K562 (cell line): ENCODE results near the gene KBTBD3. TPM values are rescaled to one million over a fixed set of nuclear protein-coding genes. Genes with fewer than 3 reads are reported as not detected.

Source experiments
- BACH1 ChIP-seq: fragments of 200-800 bp; sonication (Bioruptor generic); IDR thresholded peaks from 2 replicates; pipeline ENCODE4 v1.6.1; 2016; ENCODE audit warnings: missing genetic modification characterization, missing compliant biosample characterization
- CHD4 ChIP-seq: fragments of 200-600 bp; sonication (generic); IDR thresholded peaks from 3 replicates; pipeline ENCODE4 v1.6.1; 2012; ENCODE audit warnings: low read depth, mild to moderate bottlenecking, mixed read lengths, low read length, inconsistent platforms; ENCODE audit not compliant: insufficient read depth, insufficient replicate concordance, poor library complexity, severe bottlenecking
- CXXC5 ChIP-seq: fragments of 250-450 bp; sonication (Bioruptor Pico); IDR thresholded peaks from 2 replicates; pipeline ENCODE4 v1.8.0; 2022; ENCODE audit warnings: inconsistent platforms, mild to moderate bottlenecking, moderate library complexity
- EGR1 ChIP-seq: fragments of 450-650 bp; conservative IDR thresholded peaks from 2 replicates; pipeline ENCODE4 v1.6.1; 2017; ENCODE audit warnings: mild to moderate bottlenecking
- FOXK2 ChIP-seq, 2 experiments: fragments of 450-650 bp; IDR thresholded peaks in 1 of 2; conservative IDR thresholded peaks in 1 of 2; 2 replicates each; pipeline ENCODE4 v1.6.1; 2016; ENCODE audit warnings: low read depth in 2 of 2, mild to moderate bottlenecking in 1 of 2
- FOXP1 ChIP-seq: sonication (generic); formaldehyde crosslinking; IDR thresholded peaks from 2 replicates; pipeline ENCODE4 v1.8.0; 2022; ENCODE audit warnings: mild to moderate bottlenecking, missing genetic modification reagents
- HLTF ChIP-seq: fragments of 450-650 bp; IDR thresholded peaks from 2 replicates; pipeline ENCODE4 v1.6.1; 2016
- HNRNPUL1 ChIP-seq: fragments of 200-400 bp; formaldehyde crosslinking; IDR thresholded peaks from 2 replicates; pipeline ENCODE4 v1.6.1; 2017; ENCODE audit warnings: low read length
- KAT7 ChIP-seq: sonication (generic); formaldehyde crosslinking; IDR thresholded peaks from 2 replicates; pipeline ENCODE4 v1.8.0; 2022; ENCODE audit warnings: missing genetic modification reagents, mild to moderate bottlenecking, borderline replicate concordance
- LCOR ChIP-seq: sonication (generic); formaldehyde crosslinking; IDR thresholded peaks from 2 replicates; pipeline ENCODE4 v1.8.0; 2022; ENCODE audit warnings: mild to moderate bottlenecking, missing genetic modification reagents
- MECOM ChIP-seq: fragments of 250-450 bp; sonication (Bioruptor Pico); IDR thresholded peaks from 2 replicates; pipeline ENCODE4 v1.8.0; 2022; ENCODE audit warnings: inconsistent platforms
- NCOA6 ChIP-seq: fragments of 450-650 bp; IDR thresholded peaks from 2 replicates; pipeline ENCODE4 v1.6.1; 2017; ENCODE audit warnings: mild to moderate bottlenecking
- SIN3B ChIP-seq: fragments of 450-650 bp; IDR thresholded peaks from 2 replicates; pipeline ENCODE4 v1.6.1; 2017; ENCODE audit warnings: low read depth, mild to moderate bottlenecking, moderate library complexity
- SRSF7 ChIP-seq: fragments of 200-400 bp; formaldehyde crosslinking; optimal IDR thresholded peaks from 2 replicates; pipeline ENCODE3; 2017; ENCODE audit warnings: mild to moderate bottlenecking, low read depth, low read length
- STAT5A ChIP-seq: IDR thresholded peaks from 2 replicates; pipeline ENCODE4 v1.6.1; 2012; ENCODE audit warnings: low read length, inconsistent platforms, borderline replicate concordance
- STAT5B ChIP-seq: fragments of 250-450 bp; sonication (Bioruptor Pico); IDR thresholded peaks from 2 replicates; pipeline ENCODE4 v1.8.0; 2021; ENCODE audit warnings: mild to moderate bottlenecking, inconsistent platforms
- TAL1 ChIP-seq: fragments of 450-650 bp; IDR thresholded peaks from 2 replicates; pipeline ENCODE4 v1.6.1; 2016; ENCODE audit warnings: mild to moderate bottlenecking
- TCF7L2 ChIP-seq: fragments of 150-350 bp; IDR thresholded peaks from 2 replicates; pipeline ENCODE4 v1.6.1; 2016; ENCODE audit warnings: low read depth, mild to moderate bottlenecking, low read length, moderate library complexity
- WHSC1 ChIP-seq: IDR thresholded peaks from one replicate; pipeline ENCODE4 v1.6.1; 2012; ENCODE audit warnings: low read length, control low read depth, inconsistent platforms
- ZNF57 ChIP-seq: fragments of 450-650 bp; formaldehyde crosslinking; IDR thresholded peaks from 2 replicates; pipeline ENCODE4 v1.4.0; 2020; ENCODE audit warnings: mild to moderate bottlenecking, moderate library complexity
- polyA plus RNA-seq, 8 experiments: library from polyadenylated mRNA; depleted of rRNA in 4 of 8; stranded (reverse) in 5 of 8; unstranded in 3 of 8; fragments of >200 nt; fragmentation: Nextera tagmentation in 2 of 8; fragmentation: Illumina TruSeq in 1 of 8; extraction: Ambion mirVana in 2 of 8; extraction: Trizol in 1 of 8; gene quantifications; 2 replicates each; pipeline versions ENCODE4 v1.2.1 to v1.2.3, GENCODE V29; 2011 to 2014; ENCODE audit warnings: inconsistent platforms in 1 of 8, missing spikeins in 1 of 8
- total RNA-seq, 7 experiments: library from RNA; depleted of rRNA in 6 of 7; stranded (reverse); fragments of >200 nt in 6 of 7; fragmentation: Illumina TruSeq in 2 of 7; extraction: Trizol in 2 of 7; gene quantifications; 2 replicates each; pipeline versions ENCODE4 v1.2.1 to v1.2.3, GENCODE V29; 2011 to 2021; ENCODE audit warnings: low replicate concordance in 1 of 7
- TF ChIP-seq, protein P1 (sequence below), 2 experiments: fragments of 250-450 bp in 1 of 2; fragments of 450-650 bp in 1 of 2; sonication (Bioruptor Pico) in 1 of 2; IDR thresholded peaks; 2 replicates each; pipeline versions ENCODE4 v1.6.1 to v1.8.0; 2016 to 2021; ENCODE audit warnings: mild to moderate bottlenecking in 2 of 2, moderate library complexity in 2 of 2, missing compliant biosample characterization in 1 of 2, missing genetic modification characterization in 1 of 2
- TF ChIP-seq, protein P2 (sequence below): sonication (generic); formaldehyde crosslinking; IDR thresholded peaks from 2 replicates; pipeline ENCODE4 v1.8.1; 2023; ENCODE audit warnings: mild to moderate bottlenecking, missing genetic modification reagents
- TF ChIP-seq, protein P3 (sequence below): fragments of 450-650 bp; IDR thresholded peaks from 2 replicates; pipeline ENCODE4 v1.6.1; 2016; ENCODE audit warnings: mild to moderate bottlenecking

The KBTBD3 gene
- total and polyA plus RNA-seq, 9 of the 15 experiments (the other 6 are each of a cell fraction or from before 2014, with no cell fraction given) = 4.2 to 31.2 (median 6.4) TPM

DNA sequence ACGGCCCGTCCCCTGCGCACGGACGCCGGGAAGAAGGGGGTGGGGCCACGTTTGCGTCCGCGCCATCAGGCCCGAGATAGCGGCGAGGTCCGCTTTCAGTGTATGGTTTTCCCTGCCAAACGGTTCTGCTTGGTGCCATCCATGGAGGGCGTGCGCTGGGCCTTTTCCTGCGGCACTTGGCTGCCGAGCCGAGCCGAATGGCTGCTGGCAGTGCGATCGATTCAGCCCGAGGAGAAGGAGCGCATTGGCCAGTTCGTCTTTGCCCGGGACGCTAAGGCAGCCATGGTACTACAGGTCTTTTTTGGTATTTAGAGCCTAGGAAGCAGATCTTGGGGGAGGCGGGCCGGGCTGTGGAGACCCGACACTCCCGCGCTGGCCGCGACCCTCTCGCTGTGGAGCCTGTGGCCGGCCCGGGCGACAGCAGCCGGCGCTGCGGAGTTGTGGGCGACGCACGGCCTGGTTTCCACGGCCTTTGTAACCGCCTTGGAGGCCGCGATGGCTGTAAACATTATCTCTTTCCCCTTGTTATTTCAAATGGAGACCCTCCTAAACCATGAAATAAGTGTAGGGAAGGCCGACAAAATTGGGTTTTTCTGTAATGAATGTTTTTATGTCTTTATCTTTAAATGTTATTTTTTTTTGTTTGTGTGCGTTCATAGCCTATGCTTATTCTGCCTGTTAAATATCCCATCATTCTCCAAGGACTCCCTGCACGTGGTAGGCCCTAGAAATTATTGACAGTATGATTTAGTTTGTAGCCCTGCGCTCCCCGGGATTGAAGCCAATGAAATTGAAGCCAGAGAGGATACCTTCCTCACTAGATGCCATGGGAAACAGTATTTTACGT is 685 bp upstream of the KBTBD3 start, which contains the start of gene AASDHPPT (continued):
- TF ChIP-seq SRSF7 = no peak
- TF ChIP-seq HLTF = no peak
- TF ChIP-seq, protein P1, sequence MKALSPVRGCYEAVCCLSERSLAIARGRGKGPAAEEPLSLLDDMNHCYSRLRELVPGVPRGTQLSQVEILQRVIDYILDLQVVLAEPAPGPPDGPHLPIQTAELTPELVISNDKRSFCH (CRISPR knock-in tag; IDR thresholded peaks at IDR 0.05) = no peak
- TF ChIP-seq, protein P1 (tag; IDR thresholded peaks at IDR 0.05) = 0 out of 2 replicates have a peak, but pooled peaks have one; percentile 26
- peak; percentile 67; the same call in 1 of the 2 replicates for TF ChIP-seq FOXP1 (CRISPR knock-in tag)
- no peak for TF ChIP-seq STAT5A
- no peak for TF ChIP-seq HNRNPUL1
- peak; percentile 77 for TF ChIP-seq CXXC5
- no peak for TF ChIP-seq MECOM (CRISPR knock-in tag)
- TF ChIP-seq FOXK2 (conservative IDR thresholded peaks at IDR 0.05 in 1 of 2, IDR thresholded peaks at IDR 0.05 in 1 of 2; ENCODE audit: low read depth in 2 of 2) = peak in 1 of 2 experiments; percentile 14; a peak in 1 of 4 replicates
- no peak for TF ChIP-seq WHSC1
- peak; percentile 79 for TF ChIP-seq NCOA6
- TF ChIP-seq TAL1 = no peak
- TF ChIP-seq, protein P2, sequence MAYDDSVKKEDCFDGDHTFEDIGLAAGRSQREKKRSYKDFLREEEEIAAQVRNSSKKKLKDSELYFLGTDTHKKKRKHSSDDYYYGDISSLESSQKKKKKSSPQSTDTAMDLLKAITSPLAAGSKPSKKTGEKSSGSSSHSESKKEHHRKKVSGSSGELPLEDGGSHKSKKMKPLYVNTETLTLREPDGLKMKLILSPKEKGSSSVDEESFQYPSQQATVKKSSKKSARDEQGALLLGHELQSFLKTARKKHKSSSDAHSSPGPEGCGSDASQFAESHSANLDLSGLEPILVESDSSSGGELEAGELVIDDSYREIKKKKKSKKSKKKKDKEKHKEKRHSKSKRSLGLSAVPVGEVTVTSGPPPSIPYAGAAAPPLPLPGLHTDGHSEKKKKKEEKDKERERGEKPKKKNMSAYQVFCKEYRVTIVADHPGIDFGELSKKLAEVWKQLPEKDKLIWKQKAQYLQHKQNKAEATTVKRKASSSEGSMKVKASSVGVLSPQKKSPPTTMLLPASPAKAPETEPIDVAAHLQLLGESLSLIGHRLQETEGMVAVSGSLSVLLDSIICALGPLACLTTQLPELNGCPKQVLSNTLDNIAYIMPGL (CRISPR knock-in tag) = peak; percentile 80; the same call in 1 of the 2 replicates
- no peak for TF ChIP-seq ZNF57 (CRISPR knock-in tag)
- TF ChIP-seq LCOR (CRISPR knock-in tag) = no peak
- no peak for TF ChIP-seq SIN3B
- TF ChIP-seq, protein P3, sequence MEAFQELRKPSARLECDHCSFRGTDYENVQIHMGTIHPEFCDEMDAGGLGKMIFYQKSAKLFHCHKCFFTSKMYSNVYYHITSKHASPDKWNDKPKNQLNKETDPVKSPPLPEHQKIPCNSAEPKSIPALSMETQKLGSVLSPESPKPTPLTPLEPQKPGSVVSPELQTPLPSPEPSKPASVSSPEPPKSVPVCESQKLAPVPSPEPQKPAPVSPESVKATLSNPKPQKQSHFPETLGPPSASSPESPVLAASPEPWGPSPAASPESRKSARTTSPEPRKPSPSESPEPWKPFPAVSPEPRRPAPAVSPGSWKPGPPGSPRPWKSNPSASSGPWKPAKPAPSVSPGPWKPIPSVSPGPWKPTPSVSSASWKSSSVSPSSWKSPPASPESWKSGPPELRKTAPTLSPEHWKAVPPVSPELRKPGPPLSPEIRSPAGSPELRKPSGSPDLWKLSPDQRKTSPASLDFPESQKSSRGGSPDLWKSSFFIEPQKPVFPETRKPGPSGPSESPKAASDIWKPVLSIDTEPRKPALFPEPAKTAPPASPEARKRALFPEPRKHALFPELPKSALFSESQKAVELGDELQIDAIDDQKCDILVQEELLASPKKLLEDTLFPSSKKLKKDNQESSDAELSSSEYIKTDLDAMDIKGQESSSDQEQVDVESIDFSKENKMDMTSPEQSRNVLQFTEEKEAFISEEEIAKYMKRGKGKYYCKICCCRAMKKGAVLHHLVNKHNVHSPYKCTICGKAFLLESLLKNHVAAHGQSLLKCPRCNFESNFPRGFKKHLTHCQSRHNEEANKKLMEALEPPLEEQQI = no peak
- 0 out of 2 replicates have a peak, but pooled peaks have one; percentile 37 for TF ChIP-seq KAT7
- TF ChIP-seq CHD4 = no peak
- TF ChIP-seq STAT5B = no peak
- TF ChIP-seq BACH1 (tag) = no peak
- 0 out of 2 replicates have a peak, but pooled peaks have one; percentile 1 for TF ChIP-seq EGR1
- TF ChIP-seq TCF7L2 = no peak
